ENCODE data around the gene LAMA2. TPM values are rescaled to one million over a fixed set of nuclear protein-coding genes. Genes with fewer than 3 reads are reported as not detected.

Gene LAMA2
- total and polyA plus RNA-seq, 2 donors (not counting 3 experiments of a cell fraction or from before 2014, with no cell fraction given) = 0.51 to 0.75 TPM

- Histone ChIP-seq H3K9ac (replicated peaks; ENCODE audit: extremely low read depth, insufficient read depth, low read length) (no peak overlapping the region), H3K27me3 (ENCODE audit: control insufficient read depth in 2 of 2, insufficient read depth in 2 of 2, low read length in 2 of 2) (peaks cover 1 to 2% of the 10 kb centered on the region in 2 experiments), H3K27ac (ENCODE audit: insufficient read depth, low read depth, low read length) (no peak overlapping the region), H3K79me2 (ENCODE audit: control insufficient read depth, insufficient read depth, low read length) (no peaks in the 10 kb centered on the region), H3K9me1 (replicated peaks; ENCODE audit: control insufficient read depth, extremely low read depth, insufficient read depth, low read length) (no peaks in the 10 kb centered on the region), H3K4me1 (ENCODE audit: control insufficient read depth, extremely low read depth, insufficient read depth, low read length) (no peaks in the 10 kb centered on the region), H3K4me2 (ENCODE audit: insufficient read depth, low read length) (no peak overlapping the region), H3K9me3 (replicated peaks; ENCODE audit: control insufficient read depth, insufficient read depth, low read length) (no peaks in the 10 kb centered on the region), H4K20me1 (replicated peaks; ENCODE audit: control insufficient read depth, extremely low read depth, insufficient read depth, low read length) (no peaks in the 10 kb centered on the region), H2AFZ (ENCODE audit: low read depth, low read length) (no peak overlapping the region), H3K36me3 (ENCODE audit: control insufficient read depth in 2 of 2, extremely low read depth in 1 of 2, insufficient read depth in 2 of 2, low read length in 2 of 2) (no peaks in the 10 kb centered on the region), H3K4me3 (replicated peaks in 1 of 3; ENCODE audit: insufficient read depth in 1 of 3, low read depth in 1 of 3, low read length in 3 of 3) (no peak overlapping the region)
- intact Hi-C loops (cut with micrococcal nuclease) (no loop called here), dilution Hi-C loops (cut with MboI; ENCODE audit: extremely low pct_ligation_motif_present, low sequenced_read_pairs) (no loop called here)
- POLR2A ChIA-PET = no interaction called here
- no peak for DNase-seq (ENCODE audit: low read depth, low spot score)
- FAIRE-seq = no peak
- BruUV-seq (replicated peaks) = no TSS peak
- no peak for TF ChIP-seq MYC (IDR thresholded peaks at IDR 0.05; ENCODE audit: low read depth, low read length)
- CTCF ChIA-PET = interaction anchor here (0.7 to 2.1 kb wide), 5 partner anchors 13 to 928 kb away, joined by 3 to 8 read pairs (median 4); no protein-coding TSS in a partner anchor
Measured at GRCh38 chr6:128914051-128914450, 31.1 kb downstream of the LAMA2 start.

- no peaks in the 10 kb centered on the region for H3K79me2 ChIP-seq (ENCODE audit: control insufficient read depth, insufficient read depth, low read length)
- no peak overlapping the region for H2AFZ ChIP-seq (ENCODE audit: low read depth, low read length)
- TF ChIP-seq MYC (IDR thresholded peaks at IDR 0.05; ENCODE audit: low read depth, low read length) = no peak
- no peak for TF ChIP-seq CTCF (IDR thresholded peaks at IDR 0.05; ENCODE audit: extremely low read depth in 1 of 2, insufficient read depth in 1 of 2, low read depth in 1 of 2, low read length in 2 of 2)
- TF ChIP-seq EZH2 (IDR thresholded peaks at IDR 0.05; ENCODE audit: borderline replicate concordance, low read depth, low read length, severe bottlenecking) = no peak
- no peak for TF ChIP-seq POLR2AphosphoS5 (IDR thresholded peaks at IDR 0.05; ENCODE audit: insufficient read depth, low read depth, low read length)
- TF ChIP-seq JUN (IDR thresholded peaks at IDR 0.05; ENCODE audit: borderline replicate concordance, insufficient read depth, insufficient read length, low read depth) = no peak
- TF ChIP-seq POLR2A (IDR thresholded peaks at IDR 0.05; ENCODE audit: low read depth, low read length) = no peak
- no peak for TF ChIP-seq MAX (IDR thresholded peaks at IDR 0.05; ENCODE audit: insufficient read depth, insufficient read length)
- TF ChIP-seq FOS (IDR thresholded peaks at IDR 0.05; ENCODE audit: borderline replicate concordance, insufficient read depth, low read length) = no peak
- no peak for TF ChIP-seq GATA2 (IDR thresholded peaks at IDR 0.05; ENCODE audit: insufficient read depth, insufficient read length, low read depth, low read length)
- peaks cover 0 to 1% of the 10 kb centered on the region in 2 experiments for H3K27me3 ChIP-seq (ENCODE audit: control insufficient read depth in 2 of 2, insufficient read depth in 2 of 2, low read length in 2 of 2)
- no peak overlapping the region for H3K4me3 ChIP-seq (replicated peaks in 1 of 3; ENCODE audit: insufficient read depth in 1 of 3, low read depth in 1 of 3, low read length in 3 of 3)
- dilution Hi-C loops (cut with MboI; ENCODE audit: extremely low pct_ligation_motif_present, low sequenced_read_pairs) = no loop called here
- POLR2A ChIA-PET = no interaction called here
- H3K4me1 ChIP-seq (ENCODE audit: control insufficient read depth, extremely low read depth, insufficient read depth, low read length) = no peaks in the 10 kb centered on the region
- CTCF ChIA-PET = no interaction called here
- H3K9me3 ChIP-seq (replicated peaks; ENCODE audit: control insufficient read depth, insufficient read depth, low read length) = no peaks in the 10 kb centered on the region
- no peak overlapping the region for H3K27ac ChIP-seq (ENCODE audit: insufficient read depth, low read depth, low read length)
- H3K4me2 ChIP-seq (ENCODE audit: insufficient read depth, low read length) = no peak overlapping the region
- DNase-seq (ENCODE audit: low read depth, low spot score) = no peak
- H3K9ac ChIP-seq (replicated peaks; ENCODE audit: extremely low read depth, insufficient read depth, low read length) = no peak overlapping the region
- H4K20me1 ChIP-seq (replicated peaks; ENCODE audit: control insufficient read depth, extremely low read depth, insufficient read depth, low read length) = no peaks in the 10 kb centered on the region
- no peak for FAIRE-seq
- no TSS peak for BruUV-seq (replicated peaks)
- no peaks in the 10 kb centered on the region for H3K9me1 ChIP-seq (replicated peaks; ENCODE audit: control insufficient read depth, extremely low read depth, insufficient read depth, low read length)
- H3K36me3 ChIP-seq (ENCODE audit: control insufficient read depth in 2 of 2, extremely low read depth in 1 of 2, insufficient read depth in 2 of 2, low read length in 2 of 2) = no peaks in the 10 kb centered on the region
- intact Hi-C loops (cut with micrococcal nuclease) = no loop called here
Measured at GRCh38 chr6:128918886-128919285, 35.9 kb downstream of the LAMA2 start.

Measured in endothelial cell of umbilical vein (primary cell).